ENCODE measurements around the gene LIME1.

DNA sequence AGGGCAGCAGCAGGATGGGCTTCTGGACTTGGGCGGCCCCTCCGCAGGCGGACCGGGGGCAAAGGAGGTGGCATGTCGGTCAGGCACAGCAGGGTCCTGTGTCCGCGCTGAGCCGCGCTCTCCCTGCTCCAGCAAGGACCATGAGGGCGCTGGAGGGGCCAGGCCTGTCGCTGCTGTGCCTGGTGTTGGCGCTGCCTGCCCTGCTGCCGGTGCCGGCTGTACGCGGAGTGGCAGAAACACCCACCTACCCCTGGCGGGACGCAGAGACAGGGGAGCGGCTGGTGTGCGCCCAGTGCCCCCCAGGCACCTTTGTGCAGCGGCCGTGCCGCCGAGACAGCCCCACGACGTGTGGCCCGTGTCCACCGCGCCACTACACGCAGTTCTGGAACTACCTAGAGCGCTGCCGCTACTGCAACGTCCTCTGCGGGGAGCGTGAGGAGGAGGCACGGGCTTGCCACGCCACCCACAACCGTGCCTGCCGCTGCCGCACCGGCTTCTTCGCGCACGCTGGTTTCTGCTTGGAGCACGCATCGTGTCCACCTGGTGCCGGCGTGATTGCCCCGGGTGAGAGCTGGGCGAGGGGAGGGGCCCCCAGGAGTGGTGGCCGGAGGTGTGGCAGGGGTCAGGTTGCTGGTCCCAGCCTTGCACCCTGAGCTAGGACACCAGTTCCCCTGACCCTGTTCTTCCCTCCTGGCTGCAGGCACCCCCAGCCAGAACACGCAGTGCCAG, 39.7 kb upstream of the LIME1 start, which contains the start of gene TNFRSF6B:
- TF ChIP-seq, protein P1, sequence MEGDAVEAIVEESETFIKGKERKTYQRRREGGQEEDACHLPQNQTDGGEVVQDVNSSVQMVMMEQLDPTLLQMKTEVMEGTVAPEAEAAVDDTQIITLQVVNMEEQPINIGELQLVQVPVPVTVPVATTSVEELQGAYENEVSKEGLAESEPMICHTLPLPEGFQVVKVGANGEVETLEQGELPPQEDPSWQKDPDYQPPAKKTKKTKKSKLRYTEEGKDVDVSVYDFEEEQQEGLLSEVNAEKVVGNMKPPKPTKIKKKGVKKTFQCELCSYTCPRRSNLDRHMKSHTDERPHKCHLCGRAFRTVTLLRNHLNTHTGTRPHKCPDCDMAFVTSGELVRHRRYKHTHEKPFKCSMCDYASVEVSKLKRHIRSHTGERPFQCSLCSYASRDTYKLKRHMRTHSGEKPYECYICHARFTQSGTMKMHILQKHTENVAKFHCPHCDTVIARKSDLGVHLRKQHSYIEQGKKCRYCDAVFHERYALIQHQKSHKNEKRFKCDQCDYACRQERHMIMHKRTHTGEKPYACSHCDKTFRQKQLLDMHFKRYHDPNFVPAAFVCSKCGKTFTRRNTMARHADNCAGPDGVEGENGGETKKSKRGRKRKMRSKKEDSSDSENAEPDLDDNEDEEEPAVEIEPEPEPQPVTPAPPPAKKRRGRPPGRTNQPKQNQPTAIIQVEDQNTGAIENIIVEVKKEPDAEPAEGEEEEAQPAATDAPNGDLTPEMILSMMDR (IDR thresholded peaks at IDR 0.05) = no peak
- TF ChIP-seq EP300 (IDR thresholded peaks at IDR 0.05) (no peak), POLR2A (IDR thresholded peaks at IDR 0.05) (peak in 1 of 2 donors; percentile 11)

Data from gastroesophageal sphincter (tissue), 3 donors.